Testis (tissue), 2 donors: ENCODE measurements around the gene HOXD10.

Experiments used
- CTCF ChIP-seq, 3 experiments: fragments of 450-650 bp in 2 of 3; fragments of 200-600 bp in 1 of 3; sonication (generic) in 1 of 3; IDR thresholded peaks; one replicate each; pipeline ENCODE4 v1.5.1; 2016 to 2019; ENCODE audit warnings: antibody characterized with exemption in 3 of 3, mild to moderate bottlenecking in 2 of 3, moderate library complexity in 1 of 3
- POLR2A ChIP-seq: fragments of 450-650 bp; IDR thresholded peaks from one replicate; pipeline ENCODE4 v1.6.1; 2017; ENCODE audit warnings: antibody characterized with exemption, mild to moderate bottlenecking, moderate library complexity

GRCh38 chr2:176071330-176072291 is 45.0 kb upstream of the HOXD10 start:
- no peak for TF ChIP-seq CTCF (IDR thresholded peaks at IDR 0.05)
- no peak for TF ChIP-seq POLR2A
